GM18861 (cell line): ENCODE results near the gene KLLN.
"Not testable (repeated sequence)": the region's sequence is repeated elsewhere in the genome, so short reads cannot be mapped to it uniquely, and the experiment has no call there.

Experiments used
- ATAC-seq: cut with Tn5 transposase; IDR thresholded peaks from one replicate; pipeline ENCODE4 v1.9.1; 2021; ENCODE audit not compliant: unreplicated experiment

The KLLN gene

GRCh38 chr10:87867453-87867852, 4.1 kb upstream of the KLLN start:
- ATAC-seq: no peak

GRCh38 chr10:87866412-87866974, 3.2 kb upstream of the KLLN start:
- no peak for ATAC-seq

GRCh38 chr10:87865241-87865881, 2.0 kb upstream of the KLLN start:
- ATAC-seq: no peak

- no peak for ATAC-seq
Measured at GRCh38 chr10:87864496-87865059, 1.2 kb upstream of the KLLN start.

GRCh38 chr10:87863951-87864495, 690 bp upstream of the KLLN start:
- not testable (repeated sequence) for ATAC-seq

GRCh38 chr10:87862679-87863052, 667 bp downstream of the KLLN start:
- ATAC-seq: peak; percentile 3

- ATAC-seq: peak; percentile 40
Measured at GRCh38 chr10:87861953-87862678, 1.2 kb downstream of the KLLN start.

GRCh38 chr10:87861566-87861952, 1.8 kb downstream of the KLLN start:
- ATAC-seq: peak; percentile 12

- ATAC-seq: no peak
Measured at GRCh38 chr10:87860816-87861403, 2.4 kb downstream of the KLLN start.

GRCh38 chr10:87860156-87860795, 3.1 kb downstream of the KLLN start:
- ATAC-seq: no peak

GRCh38 chr10:87855665-87856064, 7.7 kb downstream of the KLLN start:
- not testable (repeated sequence) for ATAC-seq

- not testable (repeated sequence) for ATAC-seq
Measured at GRCh38 chr10:87855247-87855646, 8.1 kb downstream of the KLLN start.

GRCh38 chr10:87852089-87852488, 11.2 kb downstream of the KLLN start:
- no peak for ATAC-seq

GRCh38 chr10:87850742-87851205, 12.6 kb downstream of the KLLN start:
- no peak for ATAC-seq

- no peak for ATAC-seq
Measured at GRCh38 chr10:87849001-87849400, 14.3 kb downstream of the KLLN start.

- no peak for ATAC-seq
Measured at GRCh38 chr10:87847550-87847949, 15.8 kb downstream of the KLLN start.

GRCh38 chr10:87846711-87847110, 16.6 kb downstream of the KLLN start:
- ATAC-seq: not testable (repeated sequence)

GRCh38 chr10:87846023-87846422, 17.3 kb downstream of the KLLN start:
- no peak for ATAC-seq

GRCh38 chr10:87845624-87845998, 17.7 kb downstream of the KLLN start:
- ATAC-seq: no peak

- ATAC-seq: no peak
Measured at GRCh38 chr10:87844837-87845623, 18.3 kb downstream of the KLLN start.
